ENCODE measurements around the gene AGO3. TPM values are rescaled to one million over a fixed set of nuclear protein-coding genes. Genes with fewer than 3 reads are reported as not detected.

AGO3 gene
- 9.4 and 14.5 TPM in 2 replicates for total RNA-seq

DNA sequence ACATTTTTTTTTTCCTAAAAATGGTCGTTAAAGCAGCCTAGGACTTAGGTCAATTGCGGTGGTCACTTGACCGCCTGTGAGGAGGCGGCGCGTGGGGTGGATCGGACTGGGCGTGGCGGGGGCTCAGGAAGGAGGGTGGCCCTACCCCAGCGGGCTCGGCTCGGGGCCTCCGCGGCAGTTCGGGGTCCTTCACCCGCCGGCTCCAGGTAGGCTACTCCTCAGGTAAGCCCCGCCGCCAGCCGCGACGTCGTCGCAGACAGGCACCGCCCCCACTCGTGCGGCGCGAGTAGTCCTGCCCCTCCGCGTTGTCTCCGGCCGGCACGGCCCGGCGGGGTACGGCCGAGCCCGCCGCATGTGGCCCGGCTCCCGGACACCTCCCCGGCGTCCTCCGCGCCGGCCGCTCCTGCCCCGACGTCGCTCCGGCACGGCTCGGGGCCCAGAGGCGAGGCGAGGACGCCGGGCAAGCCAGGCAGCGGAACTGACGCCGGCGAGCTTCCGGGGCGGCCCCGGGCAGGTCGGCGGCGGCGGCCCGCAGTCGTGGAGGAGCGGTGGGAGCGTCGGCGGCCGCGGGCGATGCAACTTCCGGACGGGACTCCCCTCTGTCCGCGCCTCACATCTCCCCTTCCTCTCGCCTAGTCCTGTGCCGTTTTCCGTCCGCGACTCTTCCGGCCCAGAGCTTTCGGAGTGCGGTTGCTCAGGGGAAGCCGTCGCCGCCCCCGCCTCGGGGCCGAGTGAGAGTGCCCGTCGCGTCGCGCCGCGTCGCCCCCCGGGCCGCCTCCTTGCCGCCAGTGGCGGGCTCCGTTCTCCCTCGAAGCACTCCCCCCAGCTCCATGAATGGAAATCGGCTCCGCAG lies at the start of gene AGO3:
Gene AGO3, plus strand, starts transcription at position 513 of the 853 bp plus-strand sequence. Its CDS starts 322 bp downstream, at position 835.

DNA sequence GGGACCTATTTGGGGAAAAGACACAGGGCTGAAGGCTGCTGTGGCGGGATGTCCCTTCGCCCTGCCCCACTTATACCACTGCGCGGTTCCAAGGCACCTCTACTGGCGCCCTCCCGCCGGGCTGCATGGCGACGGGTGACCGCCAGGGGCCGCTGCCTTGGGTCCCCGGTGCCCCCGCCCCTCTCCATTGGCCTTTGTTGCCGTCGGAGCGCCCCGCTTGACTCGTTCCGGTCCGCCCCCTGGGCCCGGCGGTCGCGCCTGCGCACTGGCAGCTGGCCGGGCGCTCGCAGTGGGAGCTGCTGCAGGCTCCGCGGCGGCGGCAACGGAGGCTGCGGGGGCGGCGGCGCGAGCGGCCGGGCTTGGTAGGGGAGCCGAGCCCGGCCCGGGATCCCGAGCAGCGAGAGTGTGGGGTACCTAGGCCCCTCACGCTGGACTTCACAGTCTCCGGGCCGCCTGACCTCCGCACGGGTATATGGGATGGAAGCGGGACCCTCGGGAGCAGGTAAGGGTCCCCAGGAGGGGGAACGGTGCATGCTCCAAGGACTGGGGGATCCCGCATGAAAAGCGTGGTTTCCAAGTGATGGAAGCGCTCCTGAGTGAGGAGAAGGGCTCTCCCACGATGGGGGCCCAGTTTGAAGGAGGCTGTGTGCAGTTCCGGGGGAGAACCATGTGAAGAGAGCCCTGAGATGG lies 47.8 kb upstream of the AGO3 start, which contains the start of gene AGO1:
Gene AGO1, plus strand, starts transcription at position 265 of the 690 bp plus-strand sequence. Its CDS starts 213 bp downstream, at position 478.

DNA sequence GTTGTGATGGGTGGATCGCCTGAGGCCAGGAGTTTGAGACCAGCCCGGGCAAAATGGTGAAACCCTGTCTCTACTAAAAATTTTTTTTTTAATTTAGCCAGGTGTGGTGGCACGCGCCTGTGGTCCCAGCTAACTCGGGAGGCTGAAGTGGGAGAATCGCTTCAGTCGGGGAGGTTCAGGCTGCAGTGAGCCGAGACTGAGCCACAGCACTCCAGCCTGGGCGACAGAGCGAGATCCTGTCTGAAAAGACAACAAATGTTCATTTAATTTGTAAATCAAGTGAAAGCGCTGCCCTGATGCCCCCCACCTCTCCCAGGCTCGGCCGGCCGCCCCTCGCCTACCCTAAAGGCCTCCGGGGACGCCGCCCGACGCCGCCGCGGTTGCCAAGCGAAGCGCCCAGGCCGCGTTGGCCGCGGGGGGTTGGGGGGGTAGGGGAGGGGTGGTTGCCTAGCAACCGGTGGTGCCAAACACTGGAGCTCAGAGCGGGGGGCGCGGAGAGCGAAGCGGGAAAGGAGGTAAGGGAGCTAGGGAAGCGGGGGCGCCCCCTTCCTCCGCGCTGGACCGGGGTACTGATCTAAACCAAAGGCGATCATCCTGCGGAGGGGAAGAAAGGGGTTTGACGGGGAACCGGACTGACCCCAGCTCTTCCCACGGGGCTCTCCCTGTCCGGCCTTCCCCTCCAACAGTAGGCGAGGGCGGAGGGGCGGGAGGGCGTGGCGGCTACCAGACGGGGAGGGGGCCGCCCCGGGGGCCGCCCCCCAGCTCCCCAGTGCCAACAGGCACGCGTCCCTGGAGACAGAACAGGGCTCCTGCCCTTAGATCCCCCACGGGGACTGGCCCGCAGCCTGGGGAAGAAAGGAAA lies 153.0 kb downstream of the AGO3 start, which contains the start of gene TEKT2:
Gene TEKT2, plus strand, starts transcription at position 460 of the 862 bp plus-strand sequence. CDS start 828 bp downstream, outside the sequence.

DNA sequence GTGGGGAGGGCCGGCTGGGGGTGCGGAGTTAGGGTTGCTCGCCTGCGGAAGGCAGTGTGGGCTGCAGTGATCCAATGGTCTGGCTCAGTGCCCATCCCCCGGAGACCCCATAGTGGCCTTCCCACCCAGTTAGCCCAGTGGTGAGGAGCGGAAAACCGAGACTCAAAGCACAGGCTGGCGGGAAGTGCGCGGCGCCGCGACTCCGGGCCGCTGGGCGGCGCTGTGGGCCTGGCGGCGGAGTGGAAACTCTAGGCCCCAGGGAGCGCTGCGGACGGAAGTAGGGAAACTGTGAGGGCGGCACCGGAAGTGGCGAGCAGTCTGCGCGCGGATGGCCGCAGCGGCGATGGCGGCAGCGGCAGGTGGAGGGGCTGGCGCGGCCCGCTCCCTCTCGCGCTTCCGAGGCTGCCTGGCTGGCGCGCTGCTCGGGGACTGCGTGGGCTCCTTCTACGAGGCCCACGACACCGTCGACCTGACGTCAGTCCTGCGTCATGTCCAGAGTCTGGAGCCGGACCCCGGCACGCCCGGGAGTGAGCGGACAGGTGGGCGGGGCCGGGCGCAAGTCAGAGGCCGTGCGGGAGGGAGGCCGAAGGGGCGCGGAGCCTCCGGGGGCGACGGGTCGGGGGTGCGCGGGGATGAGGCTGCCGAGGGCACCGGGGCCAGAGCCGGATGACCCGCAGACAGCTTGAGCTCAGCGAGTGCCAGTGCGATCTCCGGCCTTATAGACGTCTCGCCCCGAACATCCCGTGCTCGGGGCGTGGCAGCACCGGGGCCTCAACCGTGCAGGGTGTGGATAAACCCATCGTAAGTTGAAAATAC lies 157.9 kb downstream of the AGO3 start, which contains the start of gene ADPRS:
Gene ADPRS, plus strand, starts transcription at position 316 of the 816 bp plus-strand sequence. Its CDS starts 13 bp downstream, at position 329.

Other genes starting within 250 kb of the AGO3 start
- gene C1orf216, start 212.2 kb upstream of the AGO3 start, total RNA-seq, result 8.2 and 12.0 TPM in 2 replicates
- 31.2 and 31.3 TPM in 2 replicates for gene CLSPN, start 161.1 kb upstream of the AGO3 start, total RNA-seq
- gene AGO4, start 123.1 kb upstream of the AGO3 start, total RNA-seq, result 5.1 and 6.1 TPM in 2 replicates
- 14.1 and 14.7 TPM in 2 replicates for gene AGO1, start 47.9 kb upstream of the AGO3 start, total RNA-seq
- 0.07 and 0.30 TPM in 2 replicates for gene TEKT2, start 153.0 kb downstream of the AGO3 start, total RNA-seq
- gene ADPRS, start 157.8 kb downstream of the AGO3 start, total RNA-seq, result 84.1 and 88.7 TPM in 2 replicates
- 1.1 and 1.7 TPM in 2 replicates for gene COL8A2, start 194.1 kb downstream of the AGO3 start, total RNA-seq
- 124 and 150 TPM in 2 replicates for gene TRAPPC3, start 218.4 kb downstream of the AGO3 start, total RNA-seq
- gene MAP7D1, start 225.1 kb downstream of the AGO3 start, total RNA-seq, result 192 and 213 TPM in 2 replicates

All from mammary microvascular endothelial cell (primary cell).